GM19035 (cell line): Measurements from ENCODE around the gene FARP1.

Source experiments
- ATAC-seq: cut with Tn5 transposase; IDR thresholded peaks from one replicate; pipeline ENCODE4 v1.9.1; 2021; ENCODE audit not compliant: unreplicated experiment

FARP1 gene

DNA sequence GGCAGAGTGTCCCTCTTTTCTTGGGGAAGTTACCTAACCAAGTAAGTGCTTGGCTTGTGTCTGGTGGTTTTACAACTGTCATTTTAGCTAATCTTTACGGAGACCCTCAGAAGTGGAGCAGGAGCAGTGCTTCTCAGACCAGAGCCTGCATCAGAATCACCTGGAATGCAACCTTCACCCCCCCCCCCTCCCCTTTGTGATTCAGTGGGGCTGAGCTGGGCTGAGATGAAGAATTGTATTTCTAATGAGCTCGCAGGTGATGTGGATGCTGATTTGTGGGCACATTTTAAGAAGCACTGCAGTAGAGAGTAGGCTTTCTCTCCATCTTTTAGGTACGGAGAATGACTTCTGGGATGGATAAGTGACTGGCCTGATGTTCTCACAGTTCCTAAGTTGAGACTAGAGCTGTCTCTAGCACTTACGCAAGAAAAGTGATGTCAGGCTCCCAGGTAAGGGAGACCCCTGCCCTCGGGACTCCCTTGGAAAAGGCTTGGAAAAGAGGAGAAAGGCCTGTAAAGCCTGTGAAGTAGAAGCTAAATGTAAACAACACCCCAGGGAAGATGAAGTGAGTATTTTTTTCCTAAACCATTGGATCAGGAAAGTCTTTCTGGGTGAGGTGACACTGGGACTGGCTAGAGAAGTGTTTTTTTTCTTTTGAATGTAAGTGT, 57.5 kb downstream of the FARP1 start:
- ATAC-seq: no peak

DNA sequence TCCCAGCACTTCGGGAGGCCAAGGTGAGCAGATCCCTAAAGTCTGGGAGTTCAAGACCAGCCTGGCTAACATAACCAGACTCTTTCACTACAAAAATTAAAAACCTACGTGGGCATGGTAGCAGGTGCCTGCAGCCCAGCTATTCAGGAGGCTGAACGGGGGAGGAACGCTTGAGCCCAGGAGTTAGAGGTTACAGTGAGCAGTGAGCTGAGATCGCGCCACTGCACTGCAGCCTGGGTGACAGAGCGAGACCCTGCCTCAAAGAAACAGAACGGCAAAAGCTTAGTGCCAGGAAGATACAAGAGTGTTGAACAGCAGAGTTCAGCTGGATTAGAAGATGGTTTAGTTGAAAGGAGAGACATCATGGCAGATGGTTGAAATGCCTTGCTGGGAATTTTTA, 58.3 kb downstream of the FARP1 start:
- ATAC-seq: no peak

DNA sequence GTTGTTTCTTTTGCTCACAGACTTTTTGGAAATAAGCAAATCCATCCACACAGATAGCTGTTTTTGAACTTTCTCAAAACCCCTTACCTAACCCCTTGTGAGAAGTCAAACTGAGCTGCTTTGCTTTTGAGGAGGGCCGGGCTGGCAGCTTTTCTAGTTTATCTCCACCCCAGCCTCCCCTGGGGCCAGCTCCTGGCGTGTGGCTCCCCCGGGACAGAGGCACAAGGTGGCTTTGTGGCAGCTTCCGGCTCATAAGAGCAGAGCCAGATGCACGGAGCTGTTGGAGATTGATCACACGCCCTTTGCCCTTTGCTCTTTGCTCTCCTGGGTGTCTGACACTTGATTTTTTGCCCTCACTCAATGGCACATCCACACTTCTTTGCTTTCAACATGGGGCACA, 59.1 kb downstream of the FARP1 start:
- ATAC-seq: no peak

DNA sequence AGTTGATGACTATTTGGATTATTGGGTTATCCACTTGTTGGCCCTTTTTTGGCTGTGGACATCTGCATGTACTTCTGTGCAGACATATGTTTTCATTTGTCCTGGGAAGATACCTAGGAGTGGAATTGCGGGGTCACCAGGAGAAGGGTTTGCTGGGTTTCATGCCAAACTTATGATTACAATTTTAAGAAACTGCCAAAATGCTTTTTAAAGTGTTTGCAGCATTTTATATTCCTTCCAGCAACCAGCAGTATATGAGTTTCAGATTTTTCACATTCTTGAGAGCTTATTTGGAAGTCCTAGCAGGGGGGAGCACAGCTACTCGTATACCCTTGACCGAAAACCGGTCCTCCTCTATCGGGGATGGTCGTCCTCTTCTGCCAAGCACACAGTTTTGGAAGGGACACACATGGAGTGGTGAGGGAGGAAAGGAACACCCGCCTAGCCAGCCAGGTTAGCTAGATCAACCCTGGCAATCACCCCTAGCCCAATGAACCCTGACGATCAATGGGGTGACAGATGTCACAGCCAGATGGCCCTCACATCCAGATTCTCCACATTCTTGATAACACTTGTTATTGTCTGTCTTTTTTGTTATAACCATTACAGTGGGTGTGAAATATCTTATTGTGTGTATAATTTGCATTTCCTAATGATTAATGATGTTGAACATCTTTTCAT, 60.9 kb downstream of the FARP1 start:
- no peak for ATAC-seq

DNA sequence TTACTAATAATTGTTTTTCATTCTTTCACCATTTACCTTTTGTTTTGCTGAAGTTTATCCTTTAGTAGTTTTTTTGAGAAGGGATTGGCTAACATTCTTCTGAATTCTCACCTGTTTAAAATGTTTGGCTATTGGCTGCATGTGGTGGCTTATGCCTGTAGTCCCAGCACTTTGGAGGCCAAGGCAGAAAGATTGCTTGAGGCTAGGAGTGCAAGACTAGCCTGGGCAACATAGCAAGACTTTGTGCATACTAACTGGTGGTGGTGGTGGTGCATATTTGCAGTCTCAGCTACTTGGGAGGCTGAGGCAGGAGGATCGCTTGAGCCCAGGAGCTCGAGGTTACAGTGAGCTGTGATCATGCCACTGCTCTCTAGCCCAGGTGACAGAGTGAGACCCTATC, 61.7 kb downstream of the FARP1 start:
- no peak for ATAC-seq

DNA sequence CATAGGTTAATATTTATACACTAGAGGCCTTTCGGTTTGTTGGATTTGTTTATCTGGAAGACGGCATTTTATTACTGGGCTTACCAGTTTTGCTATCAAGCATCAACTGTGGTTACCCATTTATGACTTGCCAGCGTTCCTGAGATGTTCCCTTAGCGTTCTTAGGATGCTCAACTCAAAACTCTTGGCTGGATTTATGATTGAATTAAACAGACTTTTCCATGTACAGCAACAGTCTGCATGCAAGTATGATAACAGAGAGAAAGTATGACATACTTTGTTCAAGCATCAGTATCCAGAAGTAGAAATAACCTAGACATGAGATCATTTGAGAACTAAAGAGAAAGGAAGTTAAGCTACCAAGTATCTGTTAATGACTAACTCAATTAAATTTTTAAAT, 64.1 kb downstream of the FARP1 start:
- ATAC-seq: no peak

DNA sequence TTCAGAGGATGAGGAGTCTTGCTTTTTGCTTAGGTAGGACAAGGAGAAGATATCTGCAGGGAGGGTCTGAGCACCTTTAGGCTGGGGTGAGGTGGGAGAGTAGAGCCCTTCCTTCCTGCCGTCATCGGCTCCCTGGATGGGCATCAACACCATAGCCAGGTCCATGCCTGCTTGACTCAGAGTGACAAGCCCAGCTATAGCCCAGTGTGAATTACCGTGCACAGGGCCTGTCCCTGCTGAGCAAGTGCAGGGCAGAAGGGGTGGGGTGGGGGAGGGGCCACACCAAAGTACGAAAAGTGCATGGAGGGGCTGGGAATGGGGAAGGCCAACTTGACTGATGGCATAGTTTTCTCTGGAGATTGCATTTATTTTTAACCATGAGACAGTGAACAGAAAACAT, 64.5 kb downstream of the FARP1 start:
- ATAC-seq: no peak

DNA sequence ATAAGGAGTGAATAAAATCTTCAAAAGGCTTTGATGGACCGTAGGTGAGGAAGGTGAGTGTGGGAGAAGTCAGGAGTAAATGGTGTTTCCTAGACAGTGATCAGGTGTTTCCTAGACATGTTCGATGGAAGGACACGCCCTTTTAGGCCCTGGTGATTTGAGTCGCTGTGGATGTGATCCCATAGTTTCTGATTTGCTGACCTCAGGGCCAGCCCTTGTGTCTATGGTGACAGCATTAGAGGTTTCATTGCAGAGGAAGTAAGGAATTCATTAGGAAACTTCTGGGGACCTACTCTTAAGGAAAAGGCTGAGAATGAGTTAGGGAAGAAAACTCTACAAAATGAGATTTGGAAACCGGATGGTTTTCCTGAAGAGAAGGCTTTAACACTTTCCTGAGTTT, 65.7 kb downstream of the FARP1 start:
- ATAC-seq: no peak

DNA sequence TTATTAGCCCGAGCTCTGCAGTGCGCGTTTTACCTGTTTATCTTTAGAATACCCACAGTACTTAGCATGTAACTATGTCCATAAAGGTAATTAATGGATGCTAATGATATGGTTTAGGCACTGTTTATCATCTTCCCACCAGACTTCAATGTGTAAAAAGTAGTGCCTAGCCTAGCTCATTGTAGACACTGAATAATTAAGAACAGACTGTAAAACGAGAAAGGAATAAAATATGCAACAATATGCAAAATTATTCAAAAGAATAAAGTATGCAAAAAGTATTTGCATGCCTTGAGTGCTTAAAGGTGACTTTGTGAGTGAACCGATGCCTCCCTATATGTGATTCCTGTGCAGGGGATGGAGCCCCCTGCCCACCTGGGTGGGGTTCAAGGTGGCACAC, 69.9 kb downstream of the FARP1 start:
- ATAC-seq: no peak

DNA sequence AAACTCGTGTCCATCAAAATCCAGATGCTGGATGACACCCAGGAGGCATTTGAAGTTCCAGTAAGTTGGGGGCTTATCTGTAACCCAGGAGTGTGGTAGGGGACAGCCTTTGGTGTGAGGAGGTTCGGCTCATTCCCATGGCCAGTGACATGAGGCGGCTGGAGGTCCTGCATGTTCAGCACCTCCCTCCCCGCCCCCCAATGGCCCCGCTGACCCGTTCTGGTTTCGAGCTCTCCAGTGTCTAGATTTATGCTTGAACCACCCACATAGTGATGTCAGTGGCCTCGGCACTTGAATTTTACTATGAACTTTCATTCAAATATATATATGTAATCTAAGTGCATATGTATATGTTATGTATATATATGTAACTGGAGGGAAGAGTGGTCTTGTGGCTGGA, 70.5 kb downstream of the FARP1 start:
- no peak for ATAC-seq

DNA sequence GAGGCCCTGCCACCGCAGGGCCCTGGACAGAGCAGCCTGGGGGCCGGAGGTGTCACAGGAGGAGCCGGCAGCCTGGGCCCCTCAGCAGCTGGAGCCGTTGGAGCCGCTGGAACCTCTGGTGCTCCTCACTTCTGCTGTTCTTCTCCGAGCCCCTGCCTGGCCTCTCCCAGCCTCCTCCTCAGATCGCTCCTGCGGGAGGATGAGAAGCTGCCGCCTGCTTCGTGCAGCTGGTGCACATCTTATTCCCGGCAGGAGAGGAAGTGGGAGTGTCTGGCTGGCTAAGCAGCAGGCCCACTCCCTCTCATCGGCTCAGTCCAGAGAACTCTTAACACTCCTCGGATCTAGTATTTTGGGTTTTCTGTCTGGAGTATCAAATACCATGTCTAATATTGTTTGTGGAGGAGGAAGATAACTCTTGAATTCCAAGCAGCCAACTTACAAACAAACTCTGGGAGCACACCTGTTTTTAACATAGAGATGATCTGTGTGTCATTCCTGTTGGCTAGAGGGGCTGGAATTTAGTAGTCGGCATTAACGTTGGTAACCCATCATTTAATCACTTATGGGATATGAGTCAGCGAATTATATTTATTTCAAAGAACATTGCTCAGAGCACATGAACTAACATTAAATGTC, 71.2 kb downstream of the FARP1 start:
- ATAC-seq: no peak

DNA sequence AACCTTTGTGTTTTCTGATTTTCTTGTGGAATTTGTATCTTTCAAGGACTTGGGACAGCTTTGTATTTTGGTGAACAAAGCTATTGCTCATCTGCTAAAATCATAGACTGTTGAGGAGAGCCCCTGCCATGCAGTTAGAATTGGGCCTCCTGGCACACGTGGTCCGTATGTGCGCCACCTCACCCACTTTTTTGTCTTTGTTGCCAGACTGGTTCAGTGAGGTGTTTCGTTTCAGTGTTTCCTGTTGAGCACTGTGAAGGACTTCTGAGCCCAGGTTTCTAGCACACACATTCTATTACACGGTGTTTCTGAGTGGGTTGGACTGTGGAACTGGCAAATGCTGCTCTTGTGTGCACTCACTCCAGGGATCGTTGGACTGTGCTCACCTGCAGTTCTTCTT, 71.8 kb downstream of the FARP1 start:
- no peak for ATAC-seq

DNA sequence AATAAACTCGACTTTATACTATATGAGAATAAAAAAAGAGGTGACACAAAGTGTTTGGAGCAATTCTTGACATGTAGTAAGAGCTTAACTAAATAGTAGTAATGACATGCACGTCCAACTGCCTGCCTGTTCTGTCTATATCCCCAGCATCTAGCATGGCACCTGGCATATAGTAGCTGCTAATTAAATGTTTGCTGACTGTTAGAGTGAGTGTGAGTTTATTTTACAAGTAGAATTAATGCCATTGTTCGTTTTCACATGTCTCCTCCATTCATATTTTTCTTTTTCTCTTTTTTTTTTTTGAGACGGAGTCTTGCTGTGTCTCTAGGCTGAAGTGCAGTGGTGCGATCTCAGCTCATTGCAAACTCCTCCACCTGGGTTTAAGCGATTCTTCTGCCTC, 72.6 kb downstream of the FARP1 start:
- no peak for ATAC-seq

DNA sequence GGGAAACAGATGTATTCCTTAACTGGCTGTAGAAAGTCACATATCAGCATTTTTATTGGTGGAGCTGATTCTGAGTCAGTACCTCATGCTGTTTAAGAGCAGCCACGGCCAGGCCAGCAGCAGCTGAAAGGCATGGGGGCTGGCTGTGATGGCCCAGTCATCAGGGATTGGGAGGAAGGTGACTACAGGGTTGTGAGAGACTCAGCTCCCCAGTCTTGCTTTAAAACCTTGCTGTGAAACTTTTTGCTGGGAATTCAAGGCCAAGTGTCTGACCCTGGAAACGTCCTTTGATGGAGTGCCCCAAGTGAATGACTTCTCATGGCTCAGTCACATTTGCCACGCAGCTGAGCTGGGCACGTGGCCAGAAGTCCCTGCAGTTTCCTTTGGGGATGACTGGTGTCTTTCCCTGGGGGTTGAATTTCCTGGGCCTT, 73.3 kb downstream of the FARP1 start:
- ATAC-seq: no peak

DNA sequence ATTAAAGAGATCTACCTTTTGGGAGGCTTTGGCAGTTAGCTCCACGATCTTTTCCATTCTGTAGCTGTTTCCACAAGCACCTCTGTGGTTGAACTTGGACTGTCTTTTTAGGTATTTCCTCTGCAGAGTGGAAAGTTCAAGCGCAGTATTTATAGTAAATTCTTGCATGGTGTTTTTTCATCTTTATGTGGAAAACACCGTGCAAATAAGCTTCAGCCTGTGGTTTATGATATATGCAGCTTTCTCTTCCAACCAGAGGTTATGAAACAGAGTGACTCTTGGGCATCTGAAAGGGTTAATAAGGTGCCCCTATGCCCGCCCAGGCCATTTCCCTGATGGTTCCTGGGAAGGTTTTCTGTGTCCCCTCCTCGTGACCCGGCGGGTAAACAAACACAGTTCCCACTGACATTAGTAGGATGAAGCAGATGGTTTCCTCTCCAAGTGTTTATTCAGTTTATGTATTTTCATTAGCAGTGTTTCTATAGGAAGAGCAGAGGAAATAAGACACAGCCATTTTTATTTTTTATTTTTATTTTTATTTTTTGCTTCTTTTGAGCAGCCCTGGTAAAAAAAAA, 73.9 kb downstream of the FARP1 start:
- no peak for ATAC-seq

DNA sequence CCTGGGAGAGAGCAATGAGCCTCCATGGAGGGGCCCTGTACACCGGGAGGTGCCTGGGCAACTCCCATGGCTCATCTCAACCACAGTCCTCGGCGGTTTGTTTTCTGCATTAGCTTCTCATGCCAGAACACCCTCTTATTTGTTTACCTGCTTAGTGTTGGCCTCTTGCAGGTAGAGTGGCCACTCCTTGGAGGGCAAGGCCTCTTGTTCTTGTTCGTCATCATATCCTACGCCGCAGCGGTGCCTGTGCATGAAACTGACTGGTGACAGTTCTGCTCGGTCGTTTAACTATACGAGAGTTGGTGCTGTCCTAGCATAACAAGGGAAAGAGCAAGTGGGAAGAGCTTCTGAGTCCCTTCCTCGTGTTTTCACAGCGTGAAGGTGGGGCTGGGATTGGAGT, 74.7 kb downstream of the FARP1 start:
- no peak for ATAC-seq

DNA sequence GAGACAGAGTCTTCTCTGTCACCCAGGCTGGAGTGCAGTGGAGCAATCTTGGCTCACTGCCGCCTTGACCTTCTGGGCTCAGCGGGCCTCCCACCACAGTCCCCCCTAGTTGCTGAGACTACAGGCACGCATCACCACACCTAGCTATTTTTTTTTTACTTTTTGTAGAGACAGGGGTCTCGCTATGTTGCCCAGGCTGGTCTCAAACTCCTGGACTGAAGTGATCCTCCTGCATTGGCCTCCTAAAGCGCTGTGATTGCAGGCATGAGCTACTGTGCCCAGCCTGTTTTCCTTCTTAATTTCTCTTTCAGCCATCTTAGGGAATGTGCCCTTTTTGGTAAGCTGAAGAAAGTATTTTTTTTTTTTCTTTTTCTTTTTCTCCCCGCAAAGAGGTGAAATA, 76.8 kb downstream of the FARP1 start:
- ATAC-seq: no peak

DNA sequence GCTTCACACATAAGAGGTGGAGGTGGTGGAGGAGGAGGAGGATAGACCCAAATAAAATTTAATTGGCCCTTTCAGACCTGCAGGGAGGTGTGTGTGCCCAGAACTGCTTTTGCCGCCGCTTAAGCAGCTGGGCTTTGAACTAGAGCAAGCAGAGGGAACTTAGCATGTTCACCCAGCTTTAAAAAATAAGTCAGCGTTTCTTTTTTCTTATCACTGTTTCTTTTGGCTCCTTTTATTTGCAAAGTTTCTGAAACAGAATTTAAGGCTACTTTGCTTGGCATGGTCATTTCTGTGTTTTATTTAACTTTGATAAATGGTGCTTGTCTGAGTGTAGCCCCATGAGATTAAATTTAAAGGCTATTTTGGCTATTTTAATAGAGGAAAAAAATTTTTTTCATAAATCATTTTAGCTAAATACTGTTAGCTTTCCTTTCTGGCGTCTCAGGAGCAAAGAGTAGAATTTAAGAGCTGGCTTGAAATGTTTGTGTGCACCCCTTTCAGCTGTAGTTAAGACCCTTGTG, 77.4 kb downstream of the FARP1 start:
- ATAC-seq: no peak

DNA sequence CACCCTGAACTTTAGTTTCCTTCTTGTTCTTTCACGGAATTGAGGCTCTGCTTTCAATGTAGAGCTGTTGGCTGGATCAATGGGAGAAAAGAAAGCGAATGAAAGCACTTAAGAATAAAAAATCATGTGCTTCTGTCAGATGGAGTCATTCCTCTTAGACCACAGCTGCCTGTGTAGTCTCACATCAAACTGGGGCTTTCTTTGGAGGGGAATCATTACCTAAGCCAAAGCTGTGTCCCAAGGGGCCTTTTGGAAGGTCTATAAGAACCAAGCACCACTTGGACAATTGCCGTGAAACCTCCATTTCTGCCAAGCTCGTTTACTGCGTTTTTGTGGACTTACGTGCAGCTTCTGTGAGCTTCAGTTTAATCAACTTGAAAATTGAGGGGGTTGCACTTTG, 78.3 kb downstream of the FARP1 start:
- no peak for ATAC-seq

DNA sequence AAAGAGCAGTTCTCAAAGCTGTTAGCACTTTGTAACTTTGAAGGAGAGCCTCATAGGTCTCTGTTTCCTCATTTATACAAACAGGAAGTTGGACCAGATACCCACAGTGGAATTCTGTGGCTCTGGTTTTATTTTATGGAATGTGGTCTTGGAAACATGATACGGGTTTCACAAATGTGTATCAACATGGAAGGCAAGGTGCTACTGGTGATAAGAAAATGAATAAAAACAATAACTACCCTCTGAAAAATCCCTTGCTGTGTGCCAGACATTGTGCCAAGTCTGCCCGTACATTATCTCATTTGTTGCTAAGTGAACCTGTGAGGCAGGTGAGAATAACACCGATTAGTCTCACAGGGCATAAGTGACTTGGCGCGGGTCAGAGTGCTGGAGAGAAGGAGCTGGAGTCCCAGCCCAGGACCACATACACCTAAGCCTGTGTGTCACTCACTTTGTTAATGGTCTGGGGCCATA, 79.2 kb downstream of the FARP1 start:
- ATAC-seq: no peak

DNA sequence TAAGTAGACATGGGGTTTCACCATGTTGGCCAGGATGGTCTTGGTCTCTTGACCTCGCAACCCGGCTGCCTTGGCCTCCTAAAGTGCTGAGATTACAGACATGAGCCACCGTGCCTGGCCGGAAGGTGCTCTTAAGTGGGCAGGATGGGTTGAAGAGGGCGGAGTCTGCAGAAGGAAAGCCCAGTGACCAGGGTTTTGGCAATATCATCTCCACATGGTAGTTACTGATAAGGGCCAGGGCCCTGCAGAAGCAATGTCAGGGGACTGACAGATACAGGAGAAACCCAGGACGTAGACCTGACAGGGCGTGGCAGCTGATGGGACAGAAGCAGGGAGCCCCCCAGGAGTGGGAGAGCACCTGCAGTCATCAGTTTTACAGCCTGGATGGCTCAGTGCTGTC, 79.9 kb downstream of the FARP1 start:
- ATAC-seq: no peak

DNA sequence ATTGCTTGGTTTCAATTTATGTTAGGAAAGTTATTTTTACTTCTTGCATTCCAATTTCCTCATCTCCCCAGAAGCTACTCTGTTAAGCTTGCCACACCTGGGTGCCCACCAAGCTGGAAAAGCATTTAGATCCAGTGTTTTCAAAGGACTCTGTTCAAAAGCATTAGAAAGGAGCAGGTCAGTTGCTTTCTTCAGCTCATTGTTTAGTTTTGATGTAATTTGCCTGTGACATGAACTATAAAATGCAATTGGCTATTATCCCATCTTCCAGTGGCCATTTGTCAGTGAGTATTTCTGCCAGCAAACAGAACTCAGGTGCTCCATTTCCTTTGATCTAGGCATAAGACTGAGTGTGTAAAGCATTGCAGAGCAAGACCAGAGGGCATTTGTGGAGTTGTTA, 80.8 kb downstream of the FARP1 start:
- no peak for ATAC-seq
